HL-60 (cell line): ENCODE data around the gene TVP23C.

Experiments used
- CTCF ChIP-seq: IDR thresholded peaks from one replicate; pipeline ENCODE4 v1.5.1; 2011; ENCODE audit warnings: low read length, control low read depth, inconsistent platforms; ENCODE audit not compliant: insufficient read depth
- GABPA ChIP-seq: IDR thresholded peaks from 2 replicates; pipeline ENCODE4 v1.6.1; 2012; ENCODE audit warnings: low read depth
- POLR2AphosphoS5 ChIP-seq: IDR thresholded peaks from 2 replicates; pipeline ENCODE4 v1.6.1; 2012; ENCODE audit warnings: low read depth
- REST ChIP-seq: IDR thresholded peaks from 2 replicates; pipeline ENCODE4 v1.6.1; 2012; ENCODE audit warnings: low read depth; ENCODE audit not compliant: insufficient replicate concordance
- SPI1 ChIP-seq: IDR thresholded peaks from 2 replicates; pipeline ENCODE4 v1.6.1; 2012; ENCODE audit warnings: low read depth, mild to moderate bottlenecking, borderline replicate concordance

- TF ChIP-seq CTCF (no peak), POLR2AphosphoS5 (no peak), REST (no peak), SPI1 (no peak), GABPA (no peak)
Observed at GRCh38 chr17:15453782-15454181, 109.5 kb downstream of the TVP23C start.
